ENCODE data around the gene SF3B4. TPM values are rescaled to one million over a fixed set of nuclear protein-coding genes. Genes with fewer than 3 reads are reported as not detected.

SF3B4 gene
- total and polyA plus RNA-seq, 2 of the 8 experiments (the other 6 are each of a cell fraction or from before 2014, with no cell fraction given), result 81.1 to 122 TPM

GRCh38 chr1:149884433-149885338, 42.9 kb downstream of the SF3B4 start:
- H3K23me2 ChIP-seq (ENCODE audit: low read depth, low read length), result peaks cover 21% of the 10 kb centered on the region
- no peak for TF ChIP-seq PHF8 (conservative IDR thresholded peaks at IDR 0.05; ENCODE audit: low read depth, low read length)
- no peak for TF ChIP-seq E2F6 (IDR thresholded peaks at IDR 0.05)
- no peak for TF ChIP-seq BRCA1 (IDR thresholded peaks at IDR 0.05; ENCODE audit: low read depth, low read length)
- TF ChIP-seq GABPA (IDR thresholded peaks at IDR 0.05; ENCODE audit: borderline replicate concordance, insufficient read depth, low read length), result no peak
- peak in 1 of 2 experiments; percentile 10; a peak in 1 of 3 replicates for TF ChIP-seq POLR2A (IDR thresholded peaks at IDR 0.05; ENCODE audit: control extremely low read depth in 1 of 2, low read depth in 2 of 2, low read length in 2 of 2)
- TF ChIP-seq NANOG (IDR thresholded peaks at IDR 0.05; ENCODE audit: insufficient read depth, low read depth, low read length, poor library complexity, severe bottlenecking), result no peak
- peak; percentile 11 for TF ChIP-seq ASH2L (IDR thresholded peaks at IDR 0.05; ENCODE audit: low read length)
- no peak for TF ChIP-seq MAFK (IDR thresholded peaks at IDR 0.05; ENCODE audit: low read depth, low read length)
- TF ChIP-seq FOSL1 (IDR thresholded peaks at IDR 0.05; ENCODE audit: insufficient read depth, low read depth, low read length), result no peak
- no peak for TF ChIP-seq SP1 (IDR thresholded peaks at IDR 0.05; ENCODE audit: low read depth, low read length)
- no peak for FAIRE-seq
- H3K4me2 ChIP-seq (ENCODE audit: insufficient read depth in 1 of 2, low read depth in 2 of 2, low read length in 2 of 2), result peak overlapping the region; percentile 83 to 87
- peak overlapping the region; percentile 53; the same call in 1 of the 2 replicates for H2BK5ac ChIP-seq (ENCODE audit: low read depth, low read length)
- H3K79me2 ChIP-seq (ENCODE audit: control insufficient read depth in 1 of 2, insufficient read depth in 2 of 2, low read length in 2 of 2), result 0 out of 4 replicates have a peak, but pooled peaks cover 0 to 4% of the 10 kb centered on the region in 2 experiments
- ChIA-PET CTCF (ENCODE audit: partially characterized antibody) (interaction anchor here (0.8 kb wide), 1 partner anchor 77 kb away, joined by 4 read pairs; no protein-coding TSS in a partner anchor), POLR2A (ENCODE audit: partially characterized antibody) (interaction anchor here (0.7 to 8.5 kb wide), 18 partner anchors 9 to 302 kb away, joined by 3 to 278 read pairs (median 10); partner anchors contain the start of genes BOLA1, MTMR11, OTUD7B and SV2A)
- peak overlapping the region; percentile 73 for H3K56ac ChIP-seq (replicated peaks; ENCODE audit: insufficient read length, low read depth, low read length)
- H3K4ac ChIP-seq (replicated peaks; ENCODE audit: insufficient read length, low read depth, low read length), result peak overlapping the region; percentile 63
- H3K4me3 ChIP-seq (ENCODE audit: extremely low read depth in 1 of 4, insufficient read depth in 2 of 4, low read depth in 3 of 4, low read length in 4 of 4), result peak overlapping the region; percentile 70 to 86 (median 78); a peak in 7 of 8 replicates
- H2AFZ ChIP-seq (ENCODE audit: low read length), result no peak overlapping the region
- H4K8ac ChIP-seq (ENCODE audit: extremely low read depth, insufficient read depth, low read length), result no peak overlapping the region
- H2BK15ac ChIP-seq (ENCODE audit: low read length), result 0 out of 2 replicates have a peak overlapping the region, but pooled peaks have one; percentile 9
- H3K18ac ChIP-seq (ENCODE audit: extremely low read depth, low read length), result peak overlapping the region; percentile 7; the same call in 1 of the 2 replicates
- peaks cover 0 to 5% (median 0%) of the 10 kb centered on the region in 4 experiments; a peak in 4 of 7 replicates for H3K4me1 ChIP-seq (replicated peaks in 1 of 4; ENCODE audit: control insufficient read depth in 3 of 4, insufficient read depth in 4 of 4, low read length in 3 of 4)
- no peaks in the 10 kb centered on the region for H3K9me3 ChIP-seq (ENCODE audit: insufficient read depth in 2 of 2, low read depth in 1 of 2, low read length in 1 of 2)
- H4K5ac ChIP-seq (ENCODE audit: insufficient read length, low read depth, low read length), result peak overlapping the region; percentile 4
- no peak overlapping the region for H3K14ac ChIP-seq (ENCODE audit: insufficient read length)
- peak overlapping the region; percentile 61 for H4K91ac ChIP-seq (replicated peaks; ENCODE audit: insufficient read length, low read length)
- H2BK20ac ChIP-seq (ENCODE audit: low read length), result no peak overlapping the region; the same call in 1 of the 2 replicates
- H4K20me1 ChIP-seq (replicated peaks in 1 of 2; ENCODE audit: control insufficient read depth in 1 of 2, insufficient read depth in 2 of 2, low read length in 2 of 2), result no peaks in the 10 kb centered on the region
- peaks cover 3% of the 10 kb centered on the region; the same call in 1 of the 2 replicates for H3K79me1 ChIP-seq (ENCODE audit: low read depth, low read length)
- H3K27ac ChIP-seq (ENCODE audit: low read depth, low read length), result peak overlapping the region; percentile 41
- H3K36me3 ChIP-seq (ENCODE audit: control insufficient read depth in 2 of 4, insufficient read depth in 4 of 4, low read length in 3 of 4), result no peaks in the 10 kb centered on the region
- peak overlapping the region; percentile 55 to 98 (median 92) for H3K9ac ChIP-seq (replicated peaks in 1 of 4; ENCODE audit: extremely low read depth in 1 of 4, low read depth in 3 of 4, low read length in 3 of 4)
- H3K27me3 ChIP-seq (replicated peaks in 1 of 4; ENCODE audit: control insufficient read depth in 3 of 4, extremely low read depth in 1 of 4, insufficient read depth in 3 of 4, low read length in 3 of 4), result no peaks in the 10 kb centered on the region
- H2AK5ac ChIP-seq (ENCODE audit: low read depth, low read length), result no peak overlapping the region
- no peak overlapping the region for H2BK120ac ChIP-seq (replicated peaks; ENCODE audit: low read depth, low read length)
- DNase-seq (ENCODE audit: low read depth in 1 of 2, low spot score in 2 of 2), result no peak
- 17% methylated on average over 9 of the region's 9 CpGs; no CpG with 5 or more reads in 1 of the 2 experiments for WGBS, 2 experiments (ENCODE audit: extremely low coverage in 1 of 2, insufficient coverage in 1 of 2, insufficient read length in 1 of 2, insufficient replicate concordance in 2 of 2, low coverage in 1 of 2, low lambda C conversion rate in 2 of 2, missing lambda C conversion rate in 1 of 2)
- H3K23ac ChIP-seq (ENCODE audit: insufficient read length), result no peak overlapping the region
- H2BK12ac ChIP-seq (ENCODE audit: low read depth, low read length), result no peak overlapping the region

Measured in H1 (cell line).